Smooth muscle cell (in vitro differentiated cells): ENCODE results near the gene CCNYL1. TPM values are rescaled to one million over a fixed set of nuclear protein-coding genes. Genes with fewer than 3 reads are reported as not detected.

Experiments
- DNase-seq: peaks from one replicate; lab custom pipeline; 2025; ENCODE audit not compliant: unreplicated experiment; lab: John Stamatoyannopoulos, UW
- H2AFZ ChIP-seq: fragments of 200-600 bp; sonication (generic); 2 replicates; pipeline ENCODE4 v1.6.0; 2016; ENCODE audit warnings: antibody characterized with exemption, low read depth, mild to moderate bottlenecking
- H3F3A ChIP-seq: fragments of 200-600 bp; sonication (generic); 2 replicates; pipeline ENCODE4 v1.6.0; 2017; ENCODE audit warnings: antibody characterized with exemption, low read depth
- H3K27ac ChIP-seq: fragments of 200-600 bp; sonication (generic); 2 replicates; pipeline ENCODE4 v1.5.1; 2016; ENCODE audit warnings: low read depth, mild to moderate bottlenecking
- H3K27me3 ChIP-seq: fragments of 200-600 bp; sonication (generic); 2 replicates; pipeline ENCODE4 v1.6.1; 2016; ENCODE audit warnings: low read depth, mild to moderate bottlenecking
- H3K36me3 ChIP-seq: fragments of 200-600 bp; sonication (generic); 2 replicates; pipeline ENCODE4 v1.5.1; 2016; ENCODE audit warnings: low read depth
- H3K4me1 ChIP-seq: fragments of 200-600 bp; sonication (generic); 2 replicates; pipeline ENCODE4 v1.5.1; 2016; ENCODE audit warnings: low read depth
- H3K4me2 ChIP-seq: fragments of 200-600 bp; sonication (generic); 2 replicates; pipeline ENCODE4 v1.6.0; 2016; ENCODE audit warnings: mild to moderate bottlenecking
- H3K4me3 ChIP-seq: fragments of 200-600 bp; sonication (generic); 2 replicates; pipeline ENCODE4 v1.5.1; 2016; ENCODE audit warnings: mild to moderate bottlenecking
- H3K79me2 ChIP-seq: fragments of 200-600 bp; sonication (generic); 2 replicates; pipeline ENCODE4 v1.6.0; 2016; ENCODE audit warnings: low read depth, mild to moderate bottlenecking
- H3K9ac ChIP-seq: fragments of 200-600 bp; sonication (generic); 2 replicates; pipeline ENCODE4 v1.6.0; 2016; ENCODE audit warnings: low read depth
- H3K9me3 ChIP-seq: fragments of 200-600 bp; sonication (generic); replicated peaks from 2 replicates; pipeline ENCODE4 v1.5.1; 2016; ENCODE audit warnings: low read depth
- H4K20me1 ChIP-seq: fragments of 200-600 bp; sonication (generic); 2 replicates; pipeline ENCODE4 v1.6.0; 2016; ENCODE audit warnings: low read depth
- CTCF ChIP-seq: fragments of 200-600 bp; sonication (generic); IDR thresholded peaks from 2 replicates; pipeline ENCODE4 v1.5.1; 2017; ENCODE audit warnings: borderline replicate concordance, mild to moderate bottlenecking, antibody characterized with exemption; ENCODE audit not compliant: insufficient read depth, poor library complexity, severe bottlenecking
- WGBS: methylation state at CpG from one replicate; pipeline ENCODE4 v1.1.7; 2016; ENCODE audit warnings: low lambda C conversion rate; 5-methylcytosine and 5-hydroxymethylcytosine counted together
- polyA plus RNA-seq: library from polyadenylated mRNA; unstranded; fragments of >200 nt; fragmentation: Nextera tagmentation; extraction: Ambion mirVana; gene quantifications from 2 replicates; pipeline ENCODE4 v1.2.1, GENCODE V29; 2016
- total RNA-seq: library from RNA; depleted of rRNA; stranded (reverse); fragments of >200 nt; gene quantifications from 2 replicates; pipeline ENCODE4 v1.2.3, GENCODE V29; 2014

The CCNYL1 gene
- total and polyA plus RNA-seq, 2 experiments from 2014 or later: 7.2 to 15.1 TPM

- Histone ChIP-seq H3K9ac (no peak overlapping the region), H3K36me3 (no peaks in the 10 kb centered on the region), H3K9me3 (no peaks in the 10 kb centered on the region), H3K27ac (no peak overlapping the region), H3F3A (no peaks in the 10 kb centered on the region), H3K27me3 (peaks cover 53% of the 10 kb centered on the region), H3K4me1 (peaks cover 22% of the 10 kb centered on the region), H3K4me3 (no peak overlapping the region), H4K20me1 (no peaks in the 10 kb centered on the region), H2AFZ (no peak overlapping the region), H3K79me2 (no peaks in the 10 kb centered on the region), H3K4me2 (no peak overlapping the region)
- no peak for TF ChIP-seq CTCF
- WGBS: 87% methylated on average over 8 of the region's 8 CpGs
- no peak for DNase-seq
Measured at GRCh38 chr2:207763303-207763917, 52.0 kb downstream of the CCNYL1 start.

GRCh38 chr2:207764096-207764630, 52.7 kb downstream of the CCNYL1 start:
- TF ChIP-seq CTCF: no peak
- no peak for DNase-seq
- no peak overlapping the region for H3K9ac ChIP-seq
- H3K4me2 ChIP-seq: no peak overlapping the region
- no peaks in the 10 kb centered on the region for H4K20me1 ChIP-seq
- no peaks in the 10 kb centered on the region for H3K9me3 ChIP-seq
- no peak overlapping the region for H3K27ac ChIP-seq
- H3K79me2 ChIP-seq: no peaks in the 10 kb centered on the region
- H3F3A ChIP-seq: no peaks in the 10 kb centered on the region
- no peaks in the 10 kb centered on the region for H3K36me3 ChIP-seq
- peaks cover 22% of the 10 kb centered on the region for H3K4me1 ChIP-seq
- WGBS: 50% methylated on average over 1 of the region's 1 CpG
- H3K27me3 ChIP-seq: peaks cover 61% of the 10 kb centered on the region
- no peak overlapping the region for H3K4me3 ChIP-seq
- H2AFZ ChIP-seq: no peak overlapping the region

- H3K9ac ChIP-seq: no peak overlapping the region
- no peak for DNase-seq
- no peaks in the 10 kb centered on the region for H3K36me3 ChIP-seq
- no peak for TF ChIP-seq CTCF
- no peak overlapping the region for H3K4me2 ChIP-seq
- no peak overlapping the region for H2AFZ ChIP-seq
- WGBS: 34% methylated on average over 2 of the region's 2 CpGs
- no peaks in the 10 kb centered on the region for H3F3A ChIP-seq
- no peaks in the 10 kb centered on the region for H3K79me2 ChIP-seq
- peak overlapping the region; percentile 18 for H3K4me3 ChIP-seq
- no peaks in the 10 kb centered on the region for H3K9me3 ChIP-seq
- peaks cover 22% of the 10 kb centered on the region for H3K4me1 ChIP-seq
- H3K27me3 ChIP-seq: peaks cover 63% of the 10 kb centered on the region
- no peak overlapping the region for H3K27ac ChIP-seq
- no peaks in the 10 kb centered on the region for H4K20me1 ChIP-seq
Measured at GRCh38 chr2:207765547-207765946, 54.1 kb downstream of the CCNYL1 start.
